CD14-positive monocyte (primary cell): ENCODE data around the gene MAD1L1. TPM values are rescaled to one million over a fixed set of nuclear protein-coding genes. Genes with fewer than 3 reads are reported as not detected.

ENCODE experiments used
- DNase-seq, 3 donors: peaks; one replicate each; pipeline ENCODE4 v3.0.0-alpha.2; 2011 to 2022
- H2AFZ ChIP-seq: 2 replicates; pipeline ENCODE4 v1.6.0; 2012; ENCODE audit warnings: mild to moderate bottlenecking, low read depth, low read length, inconsistent platforms; ENCODE audit not compliant: insufficient read depth, poor library complexity, severe bottlenecking
- H3K27ac ChIP-seq, 2 donors: 1 replicate in 1 of 2; 2 replicates in 1 of 2; pipeline ENCODE4 v1.5.1; 2012 to 2013; ENCODE audit warnings: low read length in 2 of 2, control low read depth in 1 of 2, inconsistent platforms in 1 of 2, low read depth in 1 of 2, mild to moderate bottlenecking in 1 of 2
- H3K27me3 ChIP-seq, 2 donors: one replicate each; pipeline versions ENCODE4 v1.6.0 to v1.6.1; 2011 to 2013; ENCODE audit warnings: low read length in 2 of 2; ENCODE audit not compliant: control insufficient read depth in 2 of 2, insufficient read depth in 2 of 2
- H3K36me3 ChIP-seq, 2 donors: replicated peaks in 1 of 2; 1 replicate in 1 of 2; 2 replicates in 1 of 2; pipeline versions ENCODE4 v1.5.1 to v1.6.1; 2012 to 2013; ENCODE audit warnings: low read length in 2 of 2, control low read depth in 1 of 2, inconsistent platforms in 1 of 2, mild to moderate bottlenecking in 1 of 2; ENCODE audit not compliant: insufficient read depth in 2 of 2, control insufficient read depth in 1 of 2
- H3K4me1 ChIP-seq, 2 donors: 1 replicate in 1 of 2; 2 replicates in 1 of 2; pipeline versions ENCODE4 v1.5.1 to v1.6.1; 2012 to 2013; ENCODE audit warnings: low read length in 2 of 2, control low read depth in 1 of 2, inconsistent platforms in 1 of 2, mild to moderate bottlenecking in 1 of 2, moderate library complexity in 1 of 2; ENCODE audit not compliant: insufficient read depth in 2 of 2, control insufficient read depth in 1 of 2
- H3K4me2 ChIP-seq: replicated peaks from 2 replicates; pipeline ENCODE3; 2012; ENCODE audit warnings: low read length, moderate library complexity, mild to moderate bottlenecking; ENCODE audit not compliant: poor library complexity, severe bottlenecking; ENCODE audit errors: extremely low read depth
- H3K4me3 ChIP-seq, 3 experiments: fragments of 200-600 bp in 1 of 3; sonication (generic) in 1 of 3; replicated peaks in 1 of 3; 1 replicate in 2 of 3; 2 replicates in 1 of 3; pipeline ENCODE4 v1.5.1; 2011 to 2013; ENCODE audit warnings: low read length in 3 of 3, mild to moderate bottlenecking in 3 of 3, control low read depth in 2 of 3, low read depth in 2 of 3, inconsistent platforms in 1 of 3, moderate library complexity in 1 of 3
- H3K79me2 ChIP-seq: 2 replicates; pipeline ENCODE4 v1.6.0; 2012; ENCODE audit warnings: mild to moderate bottlenecking, control low read depth, inconsistent platforms, low read length, moderate library complexity; ENCODE audit not compliant: insufficient read depth
- H3K9ac ChIP-seq: 2 replicates; pipeline ENCODE4 v1.6.0; 2017; ENCODE audit warnings: low read length, mild to moderate bottlenecking; ENCODE audit not compliant: insufficient read depth, poor library complexity, severe bottlenecking
- H3K9me3 ChIP-seq, 2 donors: replicated peaks in 1 of 2; 1 replicate in 1 of 2; 2 replicates in 1 of 2; pipeline versions ENCODE4 v1.5.1 to v1.6.1; 2012 to 2013; ENCODE audit warnings: low read length in 2 of 2, control low read depth in 1 of 2; ENCODE audit not compliant: control insufficient read depth in 1 of 2, insufficient read depth in 1 of 2
- H4K20me1 ChIP-seq: 2 replicates; pipeline ENCODE4 v1.6.0; 2012; ENCODE audit warnings: mild to moderate bottlenecking, low read length, control low read depth, moderate library complexity; ENCODE audit not compliant: insufficient read depth
- H3K27ac Mint-ChIP-seq, 7 donors: one replicate each; pipeline ENCODE4 v1.8.0; 2020; ENCODE audit warnings: mild to moderate bottlenecking in 7 of 7, mixed read lengths in 7 of 7, moderate library complexity in 6 of 7, inconsistent platforms in 2 of 7
- H3K27me3 Mint-ChIP-seq, 3 donors: one replicate each; pipeline ENCODE4 v1.8.0; 2021 to 2022; ENCODE audit warnings: low read depth in 3 of 3, mild to moderate bottlenecking in 3 of 3, mixed read lengths in 3 of 3, moderate library complexity in 3 of 3, inconsistent platforms in 1 of 3
- H3K36me3 Mint-ChIP-seq, 2 donors: one replicate each; pipeline ENCODE4 v1.8.0; 2020; ENCODE audit warnings: mixed read lengths in 2 of 2, inconsistent platforms in 1 of 2, mild to moderate bottlenecking in 1 of 2
- H3K4me1 Mint-ChIP-seq: one replicate; pipeline ENCODE4 v1.8.0; 2020; ENCODE audit warnings: mild to moderate bottlenecking, mixed read lengths
- H3K4me3 Mint-ChIP-seq, 2 donors: one replicate each; pipeline ENCODE4 v1.8.0; 2020; ENCODE audit warnings: mild to moderate bottlenecking in 2 of 2, mixed read lengths in 2 of 2, moderate library complexity in 1 of 2
- H3K9me3 Mint-ChIP-seq, 7 donors: one replicate each; pipeline ENCODE4 v1.8.0; 2020 to 2022; ENCODE audit warnings: mixed read lengths in 7 of 7, mild to moderate bottlenecking in 6 of 7, moderate library complexity in 6 of 7, inconsistent platforms in 2 of 7
- CTCF ChIP-seq: fragments of 200-600 bp; IDR thresholded peaks from one replicate; pipeline ENCODE4 v1.8.0; 2022; ENCODE audit warnings: antibody characterized with exemption, mild to moderate bottlenecking
- WGBS: methylation state at CpG from one replicate; pipeline ENCODE4 v1.1.5; 2013; ENCODE audit warnings: missing lambda C conversion rate; ENCODE audit not compliant: insufficient coverage; 5-methylcytosine and 5-hydroxymethylcytosine counted together
- intact Hi-C, 2 donors: fragments of 100-400 bp; cut with micrococcal nuclease; formaldehyde crosslinking; loops; one replicate each; pipeline versions ENCODE4 v1.15.0 to v1.15.1; 2023
- polyA plus RNA-seq, 3 donors: library from polyadenylated mRNA; depleted of rRNA in 1 of 3; unstranded in 2 of 3; stranded (reverse) in 1 of 3; fragments of 300-500 nt in 2 of 3; fragments of >200 nt in 1 of 3; fragmentation: Illumina TruSeq in 2 of 3; gene quantifications; 1 replicate in 2 of 3; 2 replicates in 1 of 3; pipeline ENCODE4 v1.2.3, GENCODE V29; 2012 to 2021

The MAD1L1 gene
- polyA plus RNA-seq, 3 donors: 22.0 to 39.4 (median 33.2) TPM

- Histone ChIP-seq H3K4me2 (no peak overlapping the region), H3K4me3 (no peak overlapping the region), H3K9ac (no peak overlapping the region), H3K27me3 (no peaks in the 10 kb centered on the region), H3K79me2 (no peaks in the 10 kb centered on the region), H3K27ac (no peak overlapping the region), H2AFZ (no peak overlapping the region), H4K20me1 (no peaks in the 10 kb centered on the region), H3K36me3 (peaks cover 27 to 30% of the 10 kb centered on the region in 2 donors), H3K9me3 (no peaks in the 10 kb centered on the region), H3K4me1 (peaks cover 10 to 13% of the 10 kb centered on the region in 2 donors)
- Mint-ChIP-seq H3K27ac (peak overlapping the region in 2 of 7 donors; percentile 92 to 96), H3K27me3 (peaks cover 0 to 4% (median 2%) of the 10 kb centered on the region in 3 donors), H3K4me1 (peaks cover 11% of the 10 kb centered on the region), H3K4me3 (no peak overlapping the region), H3K36me3 (peaks cover 36 to 62% of the 10 kb centered on the region in 2 donors), H3K9me3 (peaks cover 0 to 2% (median 0%) of the 10 kb centered on the region in 7 donors)
- no peak for TF ChIP-seq CTCF
- DNase-seq: no peak
- intact Hi-C loops: no loop called here
- 98% methylated on average over 4 of the region's 5 CpGs for WGBS
Observed at GRCh38 chr7:2260820-2261219, 28.1 kb upstream of the MAD1L1 start.

GRCh38 chr7:2259480-2259879 lies 26.7 kb upstream of the MAD1L1 start:
- Mint-ChIP-seq H3K4me3 (no peak overlapping the region), H3K9me3 (peaks cover 0 to 2% (median 0%) of the 10 kb centered on the region in 7 donors), H3K27me3 (peaks cover 0 to 4% (median 2%) of the 10 kb centered on the region in 3 donors), H3K27ac (no peak overlapping the region), H3K36me3 (peaks cover 44 to 71% of the 10 kb centered on the region in 2 donors), H3K4me1 (peaks cover 11% of the 10 kb centered on the region)
- no peak overlapping the region for H2AFZ ChIP-seq
- H3K79me2 ChIP-seq: no peaks in the 10 kb centered on the region
- H3K9ac ChIP-seq: no peak overlapping the region
- peaks cover 39 to 43% of the 10 kb centered on the region in 2 donors for H3K36me3 ChIP-seq
- no peaks in the 10 kb centered on the region for H4K20me1 ChIP-seq
- DNase-seq: no peak
- intact Hi-C loops: no loop called here
- no peak for TF ChIP-seq CTCF
- no peak overlapping the region for H3K4me2 ChIP-seq
- H3K4me1 ChIP-seq: peaks cover 10 to 13% of the 10 kb centered on the region in 2 donors
- WGBS: 100% methylated on average over 1 of the region's 9 CpGs
- H3K9me3 ChIP-seq: no peaks in the 10 kb centered on the region
- H3K27me3 ChIP-seq: no peaks in the 10 kb centered on the region
- no peak overlapping the region for H3K27ac ChIP-seq
- no peak overlapping the region for H3K4me3 ChIP-seq
